Smooth muscle cell (in vitro differentiated cells): Measurements from ENCODE around the gene FRMD4A. TPM values are rescaled to one million over a fixed set of nuclear protein-coding genes. Genes with fewer than 3 reads are reported as not detected.

Source experiments
- DNase-seq: peaks from one replicate; lab custom pipeline; 2025; ENCODE audit not compliant: unreplicated experiment; lab: John Stamatoyannopoulos, UW
- H2AFZ ChIP-seq: fragments of 200-600 bp; sonication (generic); 2 replicates; pipeline ENCODE4 v1.6.0; 2016; ENCODE audit warnings: antibody characterized with exemption, low read depth, mild to moderate bottlenecking
- H3F3A ChIP-seq: fragments of 200-600 bp; sonication (generic); 2 replicates; pipeline ENCODE4 v1.6.0; 2017; ENCODE audit warnings: antibody characterized with exemption, low read depth
- H3K27ac ChIP-seq: fragments of 200-600 bp; sonication (generic); 2 replicates; pipeline ENCODE4 v1.5.1; 2016; ENCODE audit warnings: low read depth, mild to moderate bottlenecking
- H3K27me3 ChIP-seq: fragments of 200-600 bp; sonication (generic); 2 replicates; pipeline ENCODE4 v1.6.1; 2016; ENCODE audit warnings: low read depth, mild to moderate bottlenecking
- H3K36me3 ChIP-seq: fragments of 200-600 bp; sonication (generic); 2 replicates; pipeline ENCODE4 v1.5.1; 2016; ENCODE audit warnings: low read depth
- H3K4me1 ChIP-seq: fragments of 200-600 bp; sonication (generic); 2 replicates; pipeline ENCODE4 v1.5.1; 2016; ENCODE audit warnings: low read depth
- H3K4me2 ChIP-seq: fragments of 200-600 bp; sonication (generic); 2 replicates; pipeline ENCODE4 v1.6.0; 2016; ENCODE audit warnings: mild to moderate bottlenecking
- H3K4me3 ChIP-seq: fragments of 200-600 bp; sonication (generic); 2 replicates; pipeline ENCODE4 v1.5.1; 2016; ENCODE audit warnings: mild to moderate bottlenecking
- H3K79me2 ChIP-seq: fragments of 200-600 bp; sonication (generic); 2 replicates; pipeline ENCODE4 v1.6.0; 2016; ENCODE audit warnings: low read depth, mild to moderate bottlenecking
- H3K9ac ChIP-seq: fragments of 200-600 bp; sonication (generic); 2 replicates; pipeline ENCODE4 v1.6.0; 2016; ENCODE audit warnings: low read depth
- H3K9me3 ChIP-seq: fragments of 200-600 bp; sonication (generic); replicated peaks from 2 replicates; pipeline ENCODE4 v1.5.1; 2016; ENCODE audit warnings: low read depth
- H4K20me1 ChIP-seq: fragments of 200-600 bp; sonication (generic); 2 replicates; pipeline ENCODE4 v1.6.0; 2016; ENCODE audit warnings: low read depth
- CTCF ChIP-seq: fragments of 200-600 bp; sonication (generic); IDR thresholded peaks from 2 replicates; pipeline ENCODE4 v1.5.1; 2017; ENCODE audit warnings: borderline replicate concordance, mild to moderate bottlenecking, antibody characterized with exemption; ENCODE audit not compliant: insufficient read depth, poor library complexity, severe bottlenecking
- WGBS: methylation state at CpG from one replicate; pipeline ENCODE4 v1.1.7; 2016; ENCODE audit warnings: low lambda C conversion rate; 5-methylcytosine and 5-hydroxymethylcytosine counted together
- polyA plus RNA-seq: library from polyadenylated mRNA; unstranded; fragments of >200 nt; fragmentation: Nextera tagmentation; extraction: Ambion mirVana; gene quantifications from 2 replicates; pipeline ENCODE4 v1.2.1, GENCODE V29; 2016
- total RNA-seq: library from RNA; depleted of rRNA; stranded (reverse); fragments of >200 nt; gene quantifications from 2 replicates; pipeline ENCODE4 v1.2.3, GENCODE V29; 2014

The FRMD4A gene
- total and polyA plus RNA-seq, 2 experiments from 2014 or later: 3.0 to 5.4 TPM

- Histone ChIP-seq H3K9ac (no peak overlapping the region), H3F3A (no peaks in the 10 kb centered on the region), H3K36me3 (no peaks in the 10 kb centered on the region), H3K4me1 (peaks cover 19% of the 10 kb centered on the region), H3K27ac (no peak overlapping the region), H3K27me3 (peaks cover 38% of the 10 kb centered on the region), H3K79me2 (no peaks in the 10 kb centered on the region), H2AFZ (no peak overlapping the region), H3K9me3 (no peaks in the 10 kb centered on the region), H3K4me2 (no peak overlapping the region), H4K20me1 (peaks cover 4% of the 10 kb centered on the region), H3K4me3 (no peak overlapping the region)
- no peak for DNase-seq
- TF ChIP-seq CTCF: no peak
- WGBS: 92% methylated on average over 9 of the region's 9 CpGs
Measured at GRCh38 chr10:13885238-13885990, 445.3 kb downstream of the FRMD4A start.

GRCh38 chr10:13883636-13884444 is 446.9 kb downstream of the FRMD4A start:
- H3K4me2 ChIP-seq: no peak overlapping the region
- H3K36me3 ChIP-seq: no peaks in the 10 kb centered on the region
- no peaks in the 10 kb centered on the region for H3K79me2 ChIP-seq
- H3K9me3 ChIP-seq: no peaks in the 10 kb centered on the region
- H3K9ac ChIP-seq: no peak overlapping the region
- H3K4me3 ChIP-seq: no peak overlapping the region
- no peak overlapping the region for H3K27ac ChIP-seq
- peaks cover 13% of the 10 kb centered on the region for H3K4me1 ChIP-seq
- 94% methylated on average over 7 of the region's 8 CpGs for WGBS
- no peaks in the 10 kb centered on the region for H3F3A ChIP-seq
- peaks cover 4% of the 10 kb centered on the region for H4K20me1 ChIP-seq
- no peak for DNase-seq
- H2AFZ ChIP-seq: no peak overlapping the region
- peaks cover 23% of the 10 kb centered on the region for H3K27me3 ChIP-seq
- no peak for TF ChIP-seq CTCF

DNA sequence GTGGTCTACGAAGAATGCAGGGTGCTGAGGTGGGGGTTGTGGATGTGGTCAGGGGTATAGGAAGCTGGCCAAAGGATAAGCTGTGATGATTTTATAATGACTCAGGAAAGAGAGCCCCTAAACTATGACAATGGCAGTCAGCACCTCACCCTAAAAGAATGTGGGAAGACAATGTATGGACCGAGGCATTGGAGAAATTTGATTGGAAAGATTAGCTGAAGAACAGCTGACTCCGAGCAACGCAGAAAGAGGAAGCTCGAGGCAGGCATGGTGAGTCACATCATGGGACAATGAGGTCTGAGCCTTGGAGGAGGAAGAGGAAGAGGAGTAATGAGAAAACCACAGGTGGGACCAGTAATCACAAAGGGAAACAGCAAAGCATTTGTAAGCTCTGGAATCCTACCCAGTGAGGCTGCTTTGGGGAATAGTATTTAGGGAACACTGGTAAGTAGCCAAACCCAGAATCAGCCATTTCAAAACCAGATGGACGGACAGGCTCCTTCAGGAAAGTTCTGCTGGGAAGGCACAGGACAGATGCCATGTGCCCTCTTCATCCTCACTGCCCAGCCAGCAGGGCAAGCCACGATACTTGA is 448.5 kb downstream of the FRMD4A start:
- DNase-seq: no peak
- no peak overlapping the region for H2AFZ ChIP-seq
- 23% methylated on average over 7 of the region's 7 CpGs for WGBS
- H3K36me3 ChIP-seq: no peaks in the 10 kb centered on the region
- peaks cover 9% of the 10 kb centered on the region for H3K27me3 ChIP-seq
- H3K9ac ChIP-seq: no peak overlapping the region
- H3K4me3 ChIP-seq: no peak overlapping the region
- no peak overlapping the region for H3K27ac ChIP-seq
- no peaks in the 10 kb centered on the region for H4K20me1 ChIP-seq
- peaks cover 13% of the 10 kb centered on the region for H3K4me1 ChIP-seq
- H3K4me2 ChIP-seq: peak overlapping the region; percentile 34
- no peaks in the 10 kb centered on the region for H3K9me3 ChIP-seq
- H3K79me2 ChIP-seq: no peaks in the 10 kb centered on the region
- no peaks in the 10 kb centered on the region for H3F3A ChIP-seq
- no peak for TF ChIP-seq CTCF
